Pons (tissue), 1 donor: ENCODE results near the gene ELMOD1.

Experiments used
- DNase-seq: peaks from one replicate; pipeline ENCODE4 v3.0.0-alpha.2; 2016; ENCODE audit warnings: low spot score

The ELMOD1 gene

DNA sequence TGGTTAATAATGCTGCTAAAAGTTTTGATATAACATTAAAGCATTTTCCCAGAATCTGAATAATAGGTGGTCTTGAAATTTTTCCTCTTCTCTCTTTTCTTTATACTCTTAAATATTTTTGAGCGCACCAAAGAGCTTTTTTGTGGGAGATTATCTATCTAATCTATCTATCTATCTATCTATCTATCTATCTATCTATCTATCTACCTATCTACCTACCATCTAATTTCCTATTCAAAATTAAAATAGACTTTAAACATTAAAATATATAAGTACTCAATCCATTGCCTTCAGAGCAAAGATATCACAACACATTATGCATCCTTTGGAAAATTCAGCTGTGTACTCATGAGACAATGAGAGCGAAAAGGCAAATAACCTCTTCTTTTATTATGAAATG, 55.8 kb downstream of the ELMOD1 start:
- DNase-seq, result no peak

DNA sequence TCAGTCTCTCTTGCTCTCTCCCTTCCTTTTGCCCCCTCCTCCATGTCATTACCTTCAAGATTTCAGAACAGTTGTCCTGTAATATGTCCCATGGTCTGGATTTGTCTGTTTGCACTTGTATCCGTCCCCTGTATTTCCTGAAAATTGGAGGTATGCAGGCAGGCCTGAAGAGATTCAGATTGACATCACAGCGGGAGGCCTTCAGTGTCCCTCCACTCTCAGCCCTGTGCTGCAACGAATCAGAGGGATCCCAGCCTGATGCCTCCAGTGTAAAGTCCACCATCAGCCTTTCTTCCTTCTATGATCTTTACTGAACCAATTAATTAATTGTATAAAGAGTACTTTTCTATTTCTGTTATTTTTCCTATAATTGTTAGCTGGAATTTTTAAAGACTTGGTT, 57.3 kb downstream of the ELMOD1 start:
- DNase-seq, result no peak

GRCh38 chr11:107651672-107652071, 60.7 kb downstream of the ELMOD1 start:
- DNase-seq, result no peak

DNA sequence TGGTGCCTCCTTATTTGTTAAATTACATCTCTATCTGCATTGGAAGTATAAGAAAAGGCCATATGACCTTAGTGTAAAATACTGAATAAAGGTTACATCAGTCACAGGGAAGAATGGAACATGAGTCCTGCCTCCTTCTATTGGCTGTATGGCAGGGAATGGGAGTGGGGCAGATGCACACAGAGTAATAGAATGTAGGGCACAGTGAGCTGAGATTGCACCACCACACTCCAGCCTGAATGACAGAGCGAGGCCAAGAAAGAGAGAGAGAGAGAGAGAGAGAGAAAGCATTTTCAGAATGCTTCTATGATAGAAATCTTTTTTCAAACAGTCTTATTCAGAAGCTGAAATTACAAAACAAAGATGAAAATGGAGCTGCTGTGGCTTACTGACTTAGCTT, 62.1 kb downstream of the ELMOD1 start:
- DNase-seq, result no peak

DNA sequence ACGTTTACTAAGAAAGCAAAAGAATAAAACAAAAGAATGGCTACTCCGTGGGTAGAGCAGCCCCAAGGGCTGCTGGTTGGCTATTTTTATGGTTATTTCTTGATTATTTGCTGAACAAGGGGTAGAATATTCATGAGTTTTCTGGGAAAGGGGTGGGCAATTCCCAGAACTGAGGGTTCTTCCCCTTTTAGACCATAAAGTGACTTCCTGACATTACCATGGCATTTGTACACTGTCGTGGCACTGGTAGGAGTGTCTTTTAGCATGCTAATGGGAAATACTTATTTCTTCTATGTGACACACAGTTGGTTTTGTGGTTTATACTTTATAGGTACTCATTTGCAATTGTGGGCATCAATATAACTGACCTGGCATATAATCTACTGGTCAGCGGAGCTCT, 64.7 kb downstream of the ELMOD1 start:
- no peak for DNase-seq

- no peak for DNase-seq
These were observed 68.4 kb downstream of the ELMOD1 start for GRCh38 chr11:107659310-107659709.

DNA sequence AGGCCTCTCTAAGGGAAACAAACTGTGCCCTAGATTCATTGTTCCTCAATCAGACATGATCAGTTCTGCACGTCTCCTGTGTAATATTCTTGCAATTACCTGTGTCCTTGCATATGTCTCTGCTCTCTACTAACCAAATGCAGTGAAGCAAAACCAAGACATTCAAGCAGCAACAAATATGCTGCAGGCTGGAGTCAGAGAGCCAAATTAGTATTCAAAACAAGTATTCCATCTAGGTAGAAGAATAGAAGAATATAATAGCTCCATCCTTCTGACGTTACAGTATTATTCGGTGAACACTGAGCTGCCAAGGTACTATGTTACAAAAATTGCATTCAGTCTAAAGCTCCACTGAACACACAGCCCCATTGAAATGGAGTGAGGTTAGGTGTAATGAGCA, 69.1 kb downstream of the ELMOD1 start:
- no peak for DNase-seq

GRCh38 chr11:107661656-107662055, 70.7 kb downstream of the ELMOD1 start:
- no peak for DNase-seq

GRCh38 chr11:107665018-107665417, 74.1 kb downstream of the ELMOD1 start:
- DNase-seq, result no peak

DNA sequence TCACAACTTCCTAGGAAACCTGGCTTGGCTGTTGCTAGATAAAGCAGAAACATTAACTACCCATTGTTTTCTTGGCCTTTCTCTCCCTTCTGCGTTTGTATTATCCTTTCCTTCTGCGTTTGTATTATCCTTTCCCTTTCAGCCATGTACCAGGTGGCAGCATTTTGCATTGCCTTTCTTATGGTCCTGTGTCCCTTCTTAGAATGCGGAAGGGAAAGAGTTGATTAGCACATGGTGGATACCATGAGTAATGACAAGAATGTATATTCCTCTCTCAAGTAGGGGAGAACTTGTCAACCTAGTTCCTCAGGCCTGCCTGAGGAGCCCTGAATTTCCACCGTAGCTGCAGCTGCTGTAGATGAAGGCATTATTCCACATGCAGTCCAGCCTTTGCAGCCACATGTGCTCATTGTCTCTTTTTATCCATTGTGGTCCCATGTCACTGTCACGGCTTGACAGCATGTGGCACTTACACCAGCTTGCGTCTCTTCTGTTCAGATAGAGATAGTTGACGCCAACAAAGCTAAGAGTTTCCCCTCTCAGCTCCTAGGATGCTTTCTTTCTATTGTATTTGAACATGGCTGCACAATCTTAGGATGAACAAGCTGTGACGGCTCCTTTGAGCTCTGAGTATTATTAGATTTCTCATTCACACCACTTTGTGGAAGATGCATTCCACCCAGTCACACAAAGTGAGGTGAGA, 76.1 kb downstream of the ELMOD1 start:
- no peak for DNase-seq

DNA sequence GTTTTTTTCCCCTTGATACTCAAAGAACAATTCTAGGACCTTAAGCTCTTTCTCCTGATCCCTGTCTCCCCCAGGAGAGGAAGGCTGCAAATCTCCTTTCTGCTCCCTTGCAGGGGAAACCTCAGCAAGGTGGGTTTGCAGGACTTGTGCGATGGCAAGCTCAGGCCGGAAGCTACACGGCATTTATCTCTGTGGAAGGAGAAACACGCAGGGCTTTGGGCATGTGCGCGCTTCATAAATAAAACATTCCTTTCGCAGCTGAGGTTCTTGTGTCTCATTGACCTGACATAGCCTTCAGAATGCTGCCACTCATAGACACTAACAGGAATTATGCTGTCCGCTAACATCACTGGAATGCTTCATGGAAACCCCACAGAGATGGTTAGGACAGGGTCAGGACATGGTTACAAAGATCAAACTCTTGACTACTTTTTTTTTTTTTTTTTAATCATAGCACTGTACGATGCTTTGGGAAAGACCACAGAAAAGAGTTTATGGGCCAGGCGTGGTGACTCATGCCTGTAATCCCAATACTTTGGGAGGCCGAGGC, 78.3 kb downstream of the ELMOD1 start:
- no peak for DNase-seq

- DNase-seq, result no peak
These were observed 79.1 kb downstream of the ELMOD1 start for GRCh38 chr11:107669893-107670601.

DNA sequence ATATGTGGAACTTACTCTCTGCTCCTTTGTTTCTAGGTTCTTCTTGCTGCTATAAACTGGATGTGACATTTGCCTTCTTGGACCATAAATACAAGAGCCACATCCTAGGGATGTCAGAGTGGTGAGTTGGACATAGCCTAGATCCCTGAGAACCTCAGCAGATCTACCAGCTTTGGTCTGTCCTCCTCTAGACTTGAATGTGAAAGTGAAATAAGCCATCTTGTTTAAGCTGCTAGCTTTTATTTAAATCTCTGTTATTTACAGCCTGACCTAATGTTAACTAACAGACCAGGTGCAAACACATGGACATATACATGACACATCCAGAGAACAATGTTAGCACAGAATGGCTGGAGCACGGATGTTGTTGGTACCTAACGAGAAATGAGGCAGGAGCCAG, 85.0 kb downstream of the ELMOD1 start:
- DNase-seq, result no peak

DNA sequence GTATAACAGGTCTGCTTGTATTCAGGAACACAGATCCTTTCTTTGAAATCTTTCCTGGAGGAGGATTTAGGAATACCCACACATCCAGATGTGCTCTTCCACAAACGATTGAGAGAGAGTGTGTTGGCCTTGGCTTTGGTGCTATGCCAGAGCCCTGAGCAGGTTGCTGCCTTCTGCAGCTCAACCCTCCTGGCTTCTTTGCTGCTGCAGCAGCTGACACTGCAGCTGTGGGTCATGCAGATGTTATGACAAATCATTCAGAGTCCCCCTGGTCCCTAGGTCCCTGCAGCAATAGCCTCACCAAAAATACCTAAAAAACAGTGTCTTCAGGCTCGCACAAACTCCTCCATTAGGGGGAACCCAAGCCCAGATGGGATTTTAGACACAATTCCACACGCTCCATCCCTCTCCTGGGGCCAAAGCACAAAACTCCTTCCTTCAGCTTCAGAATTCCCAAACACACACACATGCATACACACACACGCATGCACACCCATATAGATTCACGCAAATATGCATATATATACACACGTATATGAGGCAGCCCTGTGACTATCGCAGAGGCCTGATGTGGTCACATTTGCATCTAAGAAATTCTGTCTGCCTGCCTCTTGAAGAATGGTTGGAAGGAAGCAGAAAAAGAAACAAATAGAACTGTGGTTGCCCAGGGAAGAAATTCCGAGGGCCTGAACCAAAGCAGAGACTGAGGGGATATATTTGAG, 85.5 kb downstream of the ELMOD1 start:
- no peak for DNase-seq

DNA sequence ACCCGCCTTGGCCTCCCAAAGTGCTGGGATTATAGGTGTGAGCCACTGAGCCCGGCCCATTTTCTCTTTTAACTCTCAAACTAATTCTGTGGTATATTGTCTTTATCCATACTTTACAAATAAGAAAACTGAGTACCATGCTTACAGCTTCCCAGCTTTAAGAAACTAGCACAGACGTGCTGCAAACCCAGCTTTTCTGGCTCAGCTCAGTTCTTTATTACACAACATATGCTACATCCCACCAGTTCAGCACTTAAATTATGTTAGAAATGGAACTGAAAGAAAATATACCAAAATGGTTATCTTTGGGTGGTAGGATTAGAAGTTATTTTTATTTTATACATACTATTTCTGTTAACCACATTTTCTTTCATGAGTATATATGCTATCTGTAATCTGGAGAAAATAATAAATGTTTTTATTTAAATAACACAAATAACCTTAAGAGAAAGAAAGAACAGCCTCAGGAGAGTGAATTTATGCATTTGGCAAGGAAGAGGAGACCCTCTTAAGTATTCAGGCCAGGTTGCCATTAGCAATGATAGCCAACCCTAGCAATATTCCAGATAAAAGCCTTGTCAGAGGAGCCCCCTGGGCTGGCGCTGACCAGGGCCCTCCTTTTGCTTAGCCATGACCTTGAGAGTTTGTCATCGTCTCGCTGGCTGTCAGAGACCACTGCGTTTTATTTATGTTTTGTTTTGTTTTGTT, 87.1 kb downstream of the ELMOD1 start:
- no peak for DNase-seq

DNA sequence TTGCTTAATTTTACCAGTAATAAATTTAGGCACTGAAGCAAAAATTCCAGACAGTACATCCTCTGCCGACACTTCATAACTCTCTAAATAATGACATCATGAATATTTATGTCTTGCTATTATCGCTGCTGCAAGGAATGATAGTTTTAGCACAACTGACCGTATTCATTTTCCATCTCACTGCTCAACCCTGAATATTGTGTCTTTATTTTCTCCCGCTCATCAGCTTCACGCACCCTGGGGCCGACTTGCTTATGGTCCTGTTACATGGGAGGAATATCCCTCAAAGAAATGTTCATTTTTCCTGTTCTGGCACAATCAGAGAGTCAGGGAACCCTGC, 87.7 kb downstream of the ELMOD1 start:
- DNase-seq, result no peak

- no peak for DNase-seq
These were observed 88.5 kb downstream of the ELMOD1 start for GRCh38 chr11:107679255-107680024.

DNA sequence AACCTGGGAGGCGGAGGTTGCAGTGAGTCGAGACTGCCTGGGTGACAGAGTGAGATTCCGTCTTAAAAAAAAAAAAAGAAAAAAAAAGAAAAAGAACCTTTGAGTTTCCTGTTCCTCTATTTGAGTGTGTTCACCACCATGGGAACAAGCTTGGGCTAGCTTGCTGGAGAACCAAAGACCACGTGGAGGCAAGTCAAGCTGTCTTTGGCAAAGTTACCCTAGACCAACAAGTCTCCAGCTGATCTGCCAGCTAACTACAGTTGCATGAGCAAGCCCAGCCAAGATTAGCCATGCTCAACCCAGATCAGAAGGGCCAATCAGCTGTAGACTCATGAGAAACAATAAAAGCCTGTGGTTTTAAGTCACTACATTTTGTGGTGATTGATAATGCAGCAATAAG, 91.2 kb downstream of the ELMOD1 start:
- peak; percentile 15 for DNase-seq

GRCh38 chr11:107682572-107682971, 91.6 kb downstream of the ELMOD1 start:
- DNase-seq, result peak; percentile 12

GRCh38 chr11:107683061-107683460, 92.1 kb downstream of the ELMOD1 start:
- DNase-seq, result no peak

DNA sequence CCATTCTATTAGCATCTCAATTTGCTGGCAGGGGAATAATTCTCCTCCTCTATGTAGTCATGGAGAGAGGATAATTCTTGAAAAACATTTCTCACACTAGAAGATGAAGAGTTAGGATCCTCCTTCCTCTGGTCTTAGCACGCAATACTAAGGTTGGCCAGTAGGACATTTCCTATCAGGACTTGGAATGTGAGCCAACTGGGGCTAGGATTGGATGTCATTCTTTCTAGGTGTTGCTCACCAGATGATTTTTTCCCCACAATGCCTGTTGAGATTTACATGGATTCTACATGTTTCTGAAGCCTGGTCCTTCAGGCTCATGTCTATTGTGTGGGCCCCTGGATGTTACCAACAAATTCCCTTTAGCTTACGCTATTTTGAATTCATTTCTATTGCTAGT, 92.9 kb downstream of the ELMOD1 start:
- no peak for DNase-seq
